Rectal smooth muscle tissue (tissue), 1 donor: ENCODE data around the gene STXBP3.

ENCODE experiments used
- H3K27ac ChIP-seq: one replicate; pipeline ENCODE4 v1.7.0; 2013; ENCODE audit warnings: low read depth, low read length, inconsistent platforms
- H3K27me3 ChIP-seq: one replicate; pipeline ENCODE4 v1.7.0; 2013; ENCODE audit warnings: low read length; ENCODE audit not compliant: control insufficient read depth, insufficient read depth
- H3K36me3 ChIP-seq: one replicate; pipeline ENCODE4 v1.7.0; 2013; ENCODE audit warnings: low read length; ENCODE audit not compliant: control insufficient read depth, insufficient read depth
- H3K4me1 ChIP-seq: one replicate; pipeline ENCODE4 v1.7.0; 2013; ENCODE audit warnings: low read length; ENCODE audit not compliant: control insufficient read depth, insufficient read depth
- H3K4me3 ChIP-seq: one replicate; pipeline ENCODE4 v1.7.0; 2013; ENCODE audit warnings: low read length
- H3K9ac ChIP-seq: one replicate; pipeline ENCODE4 v1.7.0; 2013; ENCODE audit warnings: low read length

Gene STXBP3

DNA sequence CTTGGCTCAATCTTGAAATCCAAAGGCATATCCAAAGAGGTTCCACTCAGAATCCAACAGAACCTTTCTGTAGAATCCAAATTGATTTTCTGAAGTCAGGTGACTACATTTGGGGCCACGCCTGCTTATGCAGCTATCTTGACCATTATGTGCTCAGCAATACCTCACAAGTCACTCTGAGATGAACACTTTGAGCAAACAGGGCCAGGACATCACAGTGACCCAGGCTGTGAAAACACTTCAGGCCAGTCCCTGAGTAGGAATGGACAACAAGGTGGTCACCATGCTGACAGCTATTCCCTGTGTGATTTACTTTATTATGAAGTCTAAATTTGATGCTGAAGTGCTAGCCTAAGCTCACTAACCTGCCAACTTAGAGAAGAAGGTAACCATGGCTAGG lies 110.5 kb downstream of the STXBP3 start, which contains the start of gene AKNAD1:
Gene AKNAD1, minus strand, starts transcription at position 101 of the 400 bp plus-strand sequence. CDS start 4,430 bp downstream, outside the sequence.
- Histone ChIP-seq H3K27me3 (peaks cover 2% of the 10 kb centered on the region), H3K27ac (no peak within 1 kb of the TSS), H3K4me1 (peaks cover 7% of the 10 kb centered on the region), H3K4me3 (no peak within 1 kb of the TSS), H3K9ac (no peak within 1 kb of the TSS), H3K36me3 (no peaks in the 10 kb centered on the region)

DNA sequence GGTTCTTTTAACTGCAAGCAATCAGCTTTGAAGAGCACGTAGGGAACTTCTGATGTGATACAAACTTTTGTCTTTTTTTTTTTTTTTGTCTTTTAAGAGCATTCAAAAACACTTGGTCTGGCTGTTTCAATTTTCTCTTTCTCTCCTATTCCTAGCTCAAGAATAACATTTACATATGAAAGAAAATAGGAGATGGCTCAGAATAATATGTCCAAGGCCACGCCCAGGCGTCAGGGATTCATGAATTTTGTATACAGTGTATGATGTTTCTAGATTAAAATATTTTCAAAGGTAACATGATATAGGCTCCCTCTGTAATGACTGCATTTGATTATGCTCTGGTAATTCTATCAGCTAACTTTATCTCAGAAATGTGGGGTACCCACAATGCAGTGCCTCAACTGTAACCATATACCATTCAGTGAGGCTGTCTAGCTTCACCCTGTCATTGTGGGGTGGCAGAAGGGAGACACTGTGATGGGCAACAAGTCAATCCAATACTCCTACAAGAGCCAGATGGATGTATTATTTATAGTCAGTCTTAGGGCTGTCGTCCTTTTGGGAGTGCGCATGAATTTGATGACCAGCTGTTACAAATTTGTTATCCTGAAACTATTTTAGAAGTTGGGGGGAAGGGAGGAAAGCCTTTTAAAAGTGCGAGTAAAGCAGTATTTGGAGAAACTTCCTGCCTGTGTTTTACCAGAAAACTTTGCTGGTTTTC lies 111.9 kb downstream of the STXBP3 start:
- no peak overlapping the region for H3K27ac ChIP-seq
- no peaks in the 10 kb centered on the region for H3K36me3 ChIP-seq

More for the DNA sequence above, 111.9 kb downstream of the STXBP3 start:
- Histone ChIP-seq H3K4me1 (peaks cover 3% of the 10 kb centered on the region), H3K4me3 (no peak overlapping the region), H3K9ac (no peak overlapping the region), H3K27me3 (peaks cover 2% of the 10 kb centered on the region)
